SIG-M5 treated with dmso at 0.1 percent for 504 hours (cell line): ENCODE results near the gene TEC.

Experiments used
- DNase-seq: peaks from one replicate; lab custom pipeline; 2025; ENCODE audit not compliant: unreplicated experiment; lab: John Stamatoyannopoulos, UW

Gene TEC

GRCh38 chr4:48269861-48270522 is 354 bp upstream of the TEC start:
- peak; percentile 82 for DNase-seq

- no peak for DNase-seq
Measured at GRCh38 chr4:48267574-48267973, 2.1 kb downstream of the TEC start.

GRCh38 chr4:48266781-48267180 is 2.9 kb downstream of the TEC start:
- no peak for DNase-seq

GRCh38 chr4:48262926-48263325 is 6.7 kb downstream of the TEC start:
- DNase-seq = no peak

GRCh38 chr4:48262484-48262883 is 7.2 kb downstream of the TEC start:
- DNase-seq = no peak

GRCh38 chr4:48261281-48261680 is 8.4 kb downstream of the TEC start:
- DNase-seq = no peak

GRCh38 chr4:48259748-48260147 is 9.9 kb downstream of the TEC start:
- no peak for DNase-seq

GRCh38 chr4:48258845-48259397 is 10.7 kb downstream of the TEC start:
- DNase-seq = no peak

GRCh38 chr4:48255959-48256342 is 13.7 kb downstream of the TEC start:
- no peak for DNase-seq

- DNase-seq = no peak
Measured at GRCh38 chr4:48255072-48255958, 14.3 kb downstream of the TEC start.

- no peak for DNase-seq
Measured at GRCh38 chr4:48254381-48255071, 15.1 kb downstream of the TEC start.

- DNase-seq = no peak
Measured at GRCh38 chr4:48252313-48252712, 17.3 kb downstream of the TEC start.

- no peak for DNase-seq
Measured at GRCh38 chr4:48250980-48251379, 18.7 kb downstream of the TEC start.

GRCh38 chr4:48250343-48250742 is 19.3 kb downstream of the TEC start:
- DNase-seq = no peak

- no peak for DNase-seq
Measured at GRCh38 chr4:48249378-48249777, 20.3 kb downstream of the TEC start.

- no peak for DNase-seq
Measured at GRCh38 chr4:48248559-48248953, 21.1 kb downstream of the TEC start.

- no peak for DNase-seq
Measured at GRCh38 chr4:48247878-48248558, 21.6 kb downstream of the TEC start.

- DNase-seq = peak; percentile 33
Measured at GRCh38 chr4:48247142-48247877, 22.3 kb downstream of the TEC start.

- no peak for DNase-seq
Measured at GRCh38 chr4:48244665-48245064, 25.0 kb downstream of the TEC start.

GRCh38 chr4:48243887-48244286 is 25.8 kb downstream of the TEC start:
- DNase-seq = no peak
